Epidermal melanocyte (primary cell): ENCODE measurements around the gene BOLA1.
"Not testable (repeated sequence)": the region's sequence is repeated elsewhere in the genome, so short reads cannot be mapped to it uniquely, and the experiment has no call there.

Source experiments
- DNase-seq: peaks from one replicate; pipeline ENCODE4 v3.0.0; 2011; ENCODE audit warnings: low spot score; ENCODE audit not compliant: insufficient read length

BOLA1 gene

DNA sequence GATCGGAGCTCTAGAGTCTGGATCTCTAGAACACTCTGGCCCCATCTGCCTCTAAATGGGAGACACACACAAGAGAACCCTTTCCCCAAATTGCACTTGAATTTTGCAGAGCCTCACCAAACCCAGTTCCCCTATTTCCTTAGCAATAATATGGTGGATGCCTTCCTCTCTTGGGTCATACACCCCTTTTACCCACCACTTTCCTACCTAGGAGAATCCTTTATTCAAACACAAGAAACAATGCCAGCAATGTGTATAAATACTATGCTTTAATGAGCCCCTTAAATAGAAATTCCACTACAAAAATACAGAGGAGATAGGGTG is 29.0 kb downstream of the BOLA1 start:
- DNase-seq = no peak

- DNase-seq = no peak
These were observed 30.5 kb downstream of the BOLA1 start for GRCh38 chr1:149929856-149930255.

DNA sequence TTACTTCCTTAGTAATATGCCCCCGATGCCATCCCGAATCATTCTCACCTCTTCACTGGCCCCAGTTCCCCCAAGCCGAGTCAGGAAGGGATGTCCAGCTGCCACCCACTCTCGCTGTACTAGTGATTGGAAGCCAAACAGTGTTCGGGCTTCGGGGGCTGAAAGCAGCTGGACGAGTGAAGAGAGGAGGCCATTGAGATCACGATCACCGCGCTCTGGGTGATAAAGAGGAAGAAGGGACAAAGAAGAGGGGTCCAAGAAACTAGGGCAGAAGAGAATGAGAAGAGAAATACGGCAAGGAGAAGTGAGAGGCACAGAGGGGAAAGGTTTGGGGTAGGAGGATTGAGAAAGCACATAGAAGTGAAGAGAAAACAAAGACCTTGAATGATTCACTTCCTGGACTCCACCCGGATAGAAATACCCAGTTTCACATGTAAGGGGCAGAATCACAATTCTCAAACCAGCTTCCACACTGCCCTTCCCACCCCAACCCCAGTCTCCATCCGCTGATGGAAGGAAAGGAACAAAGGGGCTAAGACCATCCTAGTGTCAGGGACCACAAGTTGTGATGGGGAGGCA is 31.9 kb downstream of the BOLA1 start:
- no peak for DNase-seq

- DNase-seq = no peak
These were observed 33.1 kb downstream of the BOLA1 start for GRCh38 chr1:149932474-149932873.

DNA sequence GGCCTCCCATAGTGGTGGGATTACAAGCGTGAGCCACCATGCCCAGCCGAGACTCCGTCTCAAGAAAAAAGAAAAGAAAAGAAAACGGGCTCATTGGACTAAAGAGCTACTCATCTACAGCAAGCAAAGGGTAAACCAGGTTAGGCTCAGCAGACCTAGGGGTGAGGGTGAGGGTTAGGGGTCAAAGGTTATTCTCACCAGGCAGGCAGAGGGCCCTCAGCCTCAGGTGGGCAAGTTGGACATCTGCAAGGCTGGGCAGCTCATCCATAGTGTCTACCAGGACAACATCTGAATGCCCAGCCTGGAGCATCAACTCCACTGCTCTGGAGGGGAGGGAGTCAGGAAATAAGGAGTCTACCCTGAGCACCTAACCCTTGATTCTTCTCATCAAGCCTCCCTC is 33.8 kb downstream of the BOLA1 start:
- no peak for DNase-seq

GRCh38 chr1:149934356-149934755 is 35.0 kb downstream of the BOLA1 start:
- no peak for DNase-seq

DNA sequence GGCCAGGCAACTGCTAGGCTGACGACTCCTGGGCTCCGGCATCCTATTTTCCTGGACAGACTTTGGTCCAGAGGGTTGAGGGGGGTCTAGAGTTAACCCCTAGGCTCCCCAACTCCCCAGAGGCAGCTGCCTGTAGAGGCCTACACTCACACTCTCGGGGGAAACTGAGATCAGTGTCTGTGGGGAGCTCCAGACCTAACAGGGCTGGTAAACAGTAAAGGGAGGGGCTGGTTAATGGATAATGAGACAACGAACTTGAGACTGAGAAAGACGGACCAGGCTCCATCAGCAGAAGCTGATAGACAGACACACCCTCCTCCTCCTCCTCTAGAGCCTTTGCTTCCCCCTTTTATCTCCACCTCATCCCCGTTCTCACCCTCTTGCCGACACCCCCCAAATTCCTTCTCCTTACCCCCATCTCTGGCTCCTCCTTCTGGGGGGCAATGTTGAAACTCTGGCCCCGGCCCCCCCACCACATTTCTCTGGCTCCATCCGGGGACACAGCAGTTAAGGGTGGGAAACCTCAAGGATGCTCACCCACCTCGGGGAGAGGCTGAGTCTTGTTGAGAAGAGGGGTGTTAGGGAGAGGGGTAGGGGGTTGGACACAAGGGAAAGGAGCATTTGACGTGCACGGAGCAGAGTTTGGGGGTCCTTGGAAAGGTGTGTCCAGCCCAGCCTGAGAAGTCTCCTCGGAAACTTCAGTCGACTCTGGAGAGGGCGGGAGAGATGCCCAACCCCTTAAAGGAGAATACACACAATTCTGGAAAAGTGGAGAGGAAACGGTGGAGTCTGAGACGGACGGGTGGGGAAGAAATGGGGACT is 37.0 kb downstream of the BOLA1 start, which contains the start of gene MTMR11:
Gene MTMR11, minus strand, starts transcription at position 710 of the 822 bp plus-strand sequence. Its CDS starts 232 bp downstream, at position 478.
- DNase-seq = peak; percentile 48

GRCh38 chr1:149936992-149937705 is 37.8 kb downstream of the BOLA1 start:
- DNase-seq = no peak

DNA sequence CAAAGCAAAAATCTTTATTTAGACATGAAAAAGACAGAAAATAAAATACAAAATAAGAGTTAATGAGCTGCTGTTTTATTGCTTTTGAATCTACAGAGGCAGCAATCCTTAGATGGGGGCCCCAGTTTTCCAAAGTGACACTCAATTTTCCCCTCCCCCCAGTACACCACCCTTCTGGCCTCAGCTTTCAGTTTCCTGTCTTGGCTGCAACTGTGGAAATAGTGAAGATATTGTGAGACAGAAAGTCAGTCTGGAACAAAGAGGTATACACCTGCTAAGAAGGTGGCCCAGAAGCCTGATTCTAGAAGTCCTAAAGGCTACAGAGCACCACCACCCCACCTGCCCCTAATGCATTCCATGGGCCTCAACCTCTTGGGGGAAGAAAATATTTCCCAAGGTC is 38.4 kb downstream of the BOLA1 start:
- DNase-seq = no peak

DNA sequence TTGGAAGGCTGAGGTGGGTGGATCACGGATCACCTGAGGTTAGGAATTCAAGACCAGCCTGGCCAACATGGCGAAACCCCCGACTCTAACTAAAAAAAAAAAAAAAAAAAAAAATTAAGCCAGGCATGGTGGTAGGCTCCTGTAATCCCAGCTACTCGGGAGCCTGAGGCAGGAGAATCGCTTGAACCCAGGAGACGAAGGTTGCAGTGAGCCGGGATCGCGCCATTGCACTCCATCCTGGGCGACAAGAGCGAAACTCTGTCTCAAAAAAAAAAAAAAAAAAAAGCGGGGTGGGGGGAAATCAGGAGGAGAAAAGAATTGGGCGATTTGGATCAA is 39.3 kb downstream of the BOLA1 start:
- DNase-seq = not testable (repeated sequence)

DNA sequence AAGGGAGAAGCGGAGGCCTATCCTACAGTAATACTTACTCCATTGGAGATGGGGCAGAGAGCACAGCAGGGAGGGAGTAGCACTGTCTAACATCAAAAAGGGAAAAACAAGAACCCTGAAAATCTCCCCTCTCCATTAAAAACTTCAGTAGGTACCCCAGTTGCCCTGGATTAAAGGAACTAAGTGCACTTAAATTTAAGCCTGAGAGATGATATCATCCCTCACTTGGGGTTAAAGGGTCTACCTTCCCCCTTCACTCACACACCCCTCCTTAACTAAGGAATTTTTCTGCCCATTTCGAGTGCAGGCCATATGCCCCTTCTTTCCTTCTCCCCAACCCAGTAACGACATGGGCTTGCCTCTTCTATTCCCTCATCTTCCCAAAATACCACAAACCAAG is 41.1 kb downstream of the BOLA1 start:
- no peak for DNase-seq

DNA sequence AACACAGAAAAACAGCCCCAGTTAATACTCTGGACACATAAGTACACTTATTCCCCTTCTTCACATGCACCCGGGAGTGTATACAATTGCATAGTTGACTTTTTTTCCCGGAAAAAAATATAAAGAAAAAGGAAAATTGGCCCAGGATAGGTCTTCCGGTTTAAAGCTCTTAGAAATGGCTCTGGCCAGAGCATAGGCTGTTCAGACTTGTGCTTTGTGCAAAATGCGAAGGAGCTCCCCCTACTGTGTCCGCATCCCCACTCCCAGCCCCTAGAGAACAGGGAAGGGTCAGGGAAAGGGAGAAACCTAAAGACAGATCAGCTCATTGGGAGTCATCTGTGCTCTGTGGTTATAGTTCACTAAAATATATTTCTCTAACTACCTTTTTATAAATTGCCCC is 42.8 kb downstream of the BOLA1 start:
- no peak for DNase-seq

DNA sequence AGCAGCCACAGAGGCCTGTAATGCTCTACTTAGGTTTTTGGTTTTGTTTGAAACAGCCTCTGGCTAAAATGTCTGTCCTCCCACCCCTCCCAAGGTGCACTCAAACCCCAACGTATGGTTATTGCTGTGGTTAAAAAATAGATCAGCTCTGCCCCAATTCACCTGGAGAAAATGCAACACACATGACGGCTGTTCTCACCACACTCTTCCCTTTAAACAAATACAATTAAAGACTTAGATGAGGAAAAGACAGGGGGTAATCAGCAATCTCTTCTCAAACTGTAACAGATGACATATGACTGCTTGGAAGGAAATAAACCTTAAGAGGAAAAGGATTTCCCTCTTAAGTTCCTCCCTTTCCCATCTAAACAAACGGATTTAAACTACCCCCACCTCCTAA is 43.5 kb downstream of the BOLA1 start:
- DNase-seq = no peak

DNA sequence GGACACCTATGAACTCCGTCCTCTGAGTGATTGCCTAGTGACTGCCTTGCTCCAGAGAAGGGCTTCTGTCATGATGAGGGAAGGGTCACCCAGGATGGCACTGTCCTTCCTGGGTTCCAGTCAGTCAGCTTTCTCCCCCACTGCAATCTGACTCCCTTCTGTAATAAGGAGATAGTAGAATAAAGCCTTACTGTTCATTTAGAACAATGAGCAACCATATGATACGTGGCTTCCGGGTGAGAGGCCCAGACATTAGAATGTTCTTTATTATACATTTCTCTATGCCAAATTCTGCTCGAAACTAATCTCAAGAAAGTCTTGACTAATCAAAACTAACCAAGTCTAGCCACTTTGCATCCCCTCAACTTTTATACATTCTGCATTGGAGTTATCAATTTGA is 45.8 kb downstream of the BOLA1 start:
- peak; percentile 23 for DNase-seq

GRCh38 chr1:149949911-149950310 is 50.5 kb downstream of the BOLA1 start:
- no peak for DNase-seq
